HepG2 (cell line): Measurements from ENCODE around the gene RNU4-1. TPM values are rescaled to one million over a fixed set of nuclear protein-coding genes. Genes with fewer than 3 reads are reported as not detected.

Experiments used
- BCLAF1 ChIP-seq: fragments of 450-650 bp; IDR thresholded peaks from 2 replicates; pipeline ENCODE4 v1.6.1; 2017; ENCODE audit warnings: mild to moderate bottlenecking
- BHLHE40 ChIP-seq: IDR thresholded peaks from 2 replicates; pipeline ENCODE4 v1.6.1; 2011; ENCODE audit warnings: low read length, improper control_type of control experiment
- CTCF ChIP-seq: sonication (generic); formaldehyde crosslinking; IDR thresholded peaks from 2 replicates; pipeline ENCODE4 v1.5.0; 2020; ENCODE audit warnings: mild to moderate bottlenecking, missing genetic modification reagents, moderate library complexity
- DR1 ChIP-seq: sonication (generic); formaldehyde crosslinking; IDR thresholded peaks from 2 replicates; pipeline ENCODE4 v1.8.0; 2021; ENCODE audit warnings: mild to moderate bottlenecking, missing genetic modification reagents, inconsistent platforms
- GFI1 ChIP-seq: sonication (generic); formaldehyde crosslinking; IDR thresholded peaks from 2 replicates; pipeline ENCODE4 v1.5.0; 2020; ENCODE audit warnings: missing genetic modification reagents, mild to moderate bottlenecking, borderline replicate concordance
- HMGXB3 ChIP-seq: sonication (generic); formaldehyde crosslinking; IDR thresholded peaks from 2 replicates; pipeline ENCODE4 v1.4.0; 2020; ENCODE audit warnings: missing genetic modification reagents, borderline replicate concordance
- NRL ChIP-seq: sonication (generic); formaldehyde crosslinking; IDR thresholded peaks from 2 replicates; pipeline ENCODE4 v1.5.0; 2020; ENCODE audit warnings: missing genetic modification reagents, mild to moderate bottlenecking, moderate library complexity, borderline replicate concordance
- TIGD3 ChIP-seq: sonication (generic); formaldehyde crosslinking; IDR thresholded peaks from 2 replicates; pipeline ENCODE4 v1.5.1; 2020; ENCODE audit warnings: mild to moderate bottlenecking, missing genetic modification reagents, borderline replicate concordance
- ZBTB1 ChIP-seq: sonication (generic); formaldehyde crosslinking; IDR thresholded peaks from 2 replicates; pipeline ENCODE4 v1.4.0; 2020; ENCODE audit warnings: missing genetic modification reagents, borderline replicate concordance
- ZGPAT ChIP-seq: IDR thresholded peaks from 2 replicates; pipeline ENCODE4 v1.6.1; 2016; ENCODE audit warnings: mild to moderate bottlenecking
- ZNF253 ChIP-seq: sonication (generic); formaldehyde crosslinking; IDR thresholded peaks from 2 replicates; pipeline ENCODE4 v1.8.0; 2022; ENCODE audit warnings: mild to moderate bottlenecking, missing genetic modification reagents, borderline replicate concordance
- ZNF354B ChIP-seq: sonication (generic); formaldehyde crosslinking; IDR thresholded peaks from 2 replicates; pipeline ENCODE4 v1.8.0; 2022; ENCODE audit warnings: mild to moderate bottlenecking, missing genetic modification reagents
- ZNF761 ChIP-seq: sonication (generic); formaldehyde crosslinking; conservative IDR thresholded peaks from 2 replicates; pipeline ENCODE4 v1.4.0; 2020; ENCODE audit warnings: mild to moderate bottlenecking, missing genetic modification reagents
- ZSCAN5A ChIP-seq: sonication (generic); formaldehyde crosslinking; IDR thresholded peaks from 2 replicates; pipeline ENCODE4 v1.8.0; 2022; ENCODE audit warnings: mild to moderate bottlenecking, missing genetic modification reagents, borderline replicate concordance
- polyA plus RNA-seq, 8 experiments: library from polyadenylated mRNA; depleted of rRNA in 3 of 8; stranded (reverse) in 7 of 8; unstranded in 1 of 8; fragments of >200 nt; fragmentation: Illumina TruSeq in 4 of 8; extraction: Trizol in 4 of 8; gene quantifications; 2 replicates each; pipeline versions ENCODE4 v1.2.1 to v1.2.3, GENCODE V29; 2011 to 2016; ENCODE audit warnings: low read depth in 4 of 8, missing spikeins in 1 of 8, mixed read lengths in 1 of 8; ENCODE audit not compliant: insufficient read depth in 1 of 8
- total RNA-seq, 5 experiments: library from RNA; depleted of rRNA; stranded (reverse); fragments of >200 nt; fragmentation: Illumina TruSeq; extraction: Trizol; gene quantifications; 2 replicates each; pipeline ENCODE4 v1.2.3, GENCODE V29; 2016; ENCODE audit warnings: low read depth in 1 of 5

The RNU4-1 gene
- total and polyA plus RNA-seq, 2 of the 13 experiments (the other 11 are each of a cell fraction or from before 2014, with no cell fraction given), result 7,407 TPM; not detected in 1

- no peak for TF ChIP-seq NRL (CRISPR knock-in tag)
- no peak for TF ChIP-seq BCLAF1
- no peak for TF ChIP-seq DR1 (CRISPR knock-in tag)
- peak; percentile 51; the same call in 1 of the 2 replicates for TF ChIP-seq BHLHE40
- TF ChIP-seq ZNF354B (CRISPR knock-in tag), result no peak
- peak; percentile 67 for TF ChIP-seq ZGPAT (CRISPR knock-in tag)
- 0 out of 2 replicates have a peak, but pooled peaks have one; percentile 23 for TF ChIP-seq ZSCAN5A (CRISPR knock-in tag)
- TF ChIP-seq ZNF761 (CRISPR knock-in tag), result 0 out of 2 replicates have a peak, but pooled peaks have one; percentile 55
- no peak; the same call in 1 of the 2 replicates for TF ChIP-seq GFI1
- TF ChIP-seq ZNF253 (CRISPR knock-in tag), result no peak
- no peak for TF ChIP-seq ZBTB1 (CRISPR knock-in tag)
- TF ChIP-seq TIGD3 (CRISPR knock-in tag), result no peak
- TF ChIP-seq HMGXB3 (CRISPR knock-in tag), result peak; percentile 23; the same call in 1 of the 2 replicates
- TF ChIP-seq CTCF (CRISPR knock-in tag), result peak; percentile 85
Measured at GRCh38 chr12:120265473-120266179, 27.4 kb downstream of the RNU4-1 start, which contains the start of gene PXN (continued).
